Subcutaneous adipose tissue (tissue), 4 donors: ENCODE results near the gene GM2A. TPM values are rescaled to one million over a fixed set of nuclear protein-coding genes. Genes with fewer than 3 reads are reported as not detected.

Source experiments
- CTCF ChIP-seq: fragments of 450-650 bp; IDR thresholded peaks from one replicate; pipeline ENCODE4 v1.5.1; 2016; ENCODE audit warnings: low read depth, mild to moderate bottlenecking, control low read depth, antibody characterized with exemption, moderate library complexity
- total RNA-seq, 4 donors: library from RNA; depleted of rRNA; stranded (reverse); fragments of >200 nt; gene quantifications; one replicate each; pipeline ENCODE4 v1.1.0, GENCODE V29; 2016

The GM2A gene
- total RNA-seq, 4 donors from 2014 or later: 22.6 to 159 (median 34.0) TPM

GRCh38 chr5:151254556-151254955, 1.6 kb downstream of the GM2A start:
- TF ChIP-seq CTCF: no peak

- no peak for TF ChIP-seq CTCF
Observed at GRCh38 chr5:151255621-151256286, 2.8 kb downstream of the GM2A start.

GRCh38 chr5:151257731-151258181, 4.8 kb downstream of the GM2A start:
- no peak for TF ChIP-seq CTCF

- no peak for TF ChIP-seq CTCF
Observed at GRCh38 chr5:151258201-151258611, 5.2 kb downstream of the GM2A start.

- TF ChIP-seq CTCF: no peak
Observed at GRCh38 chr5:151258816-151259215, 5.8 kb downstream of the GM2A start.

- no peak for TF ChIP-seq CTCF
Observed at GRCh38 chr5:151259931-151260330, 6.9 kb downstream of the GM2A start.

- TF ChIP-seq CTCF: no peak
Observed at GRCh38 chr5:151262532-151262931, 9.5 kb downstream of the GM2A start.
